SK-MEL-5 (cell line): ENCODE results near the gene UCK2. TPM values are rescaled to one million over a fixed set of nuclear protein-coding genes. Genes with fewer than 3 reads are reported as not detected.

Experiments used
- DNase-seq: peaks from one replicate; pipeline ENCODE4 v3.0.0-alpha.2; 2016; ENCODE audit warnings: low read depth, low spot score
- in situ Hi-C: cut with HindIII; loops from 2 replicates; pipeline ENCODE4 v1.10.0; 2016; ENCODE audit warnings: low sequenced_read_pairs, high pct_unique_total_duplicates, low pct_unique_long_range_greater_than_20kb
- total RNA-seq: library from RNA; depleted of rRNA; stranded (reverse); fragments of >200 nt; shearing (Covaris generic); gene quantifications from 2 replicates; pipeline ENCODE4 v1.2.3, GENCODE V29; 2014

UCK2 gene
- total RNA-seq, 1 experiment from 2014 or later: 90.3 TPM

GRCh38 chr1:165829888-165830287 is 2.5 kb downstream of the UCK2 start:
- no peak for DNase-seq
- in situ Hi-C loops: no loop called here

- in situ Hi-C loops: no loop called here
- DNase-seq: no peak
Measured at GRCh38 chr1:165831146-165831545, 3.7 kb downstream of the UCK2 start.

- in situ Hi-C loops: no loop called here
- DNase-seq: no peak
Measured at GRCh38 chr1:165832902-165833301, 5.5 kb downstream of the UCK2 start.

GRCh38 chr1:165833358-165833757 is 5.9 kb downstream of the UCK2 start:
- in situ Hi-C loops: no loop called here
- DNase-seq: no peak

GRCh38 chr1:165834229-165834628 is 6.8 kb downstream of the UCK2 start:
- in situ Hi-C loops: no loop called here
- DNase-seq: no peak

GRCh38 chr1:165834881-165835280 is 7.5 kb downstream of the UCK2 start:
- in situ Hi-C loops: no loop called here
- no peak for DNase-seq

GRCh38 chr1:165836664-165837482 is 9.5 kb downstream of the UCK2 start:
- in situ Hi-C loops: no loop called here
- peak; percentile 72 for DNase-seq

- in situ Hi-C loops: no loop called here
- no peak for DNase-seq
Measured at GRCh38 chr1:165837838-165838364, 10.5 kb downstream of the UCK2 start.

- DNase-seq: no peak
- in situ Hi-C loops: no loop called here
Measured at GRCh38 chr1:165840423-165840822, 13.0 kb downstream of the UCK2 start.

GRCh38 chr1:165841582-165842017 is 14.2 kb downstream of the UCK2 start:
- DNase-seq: no peak
- in situ Hi-C loops: no loop called here

GRCh38 chr1:165842023-165842670 is 14.7 kb downstream of the UCK2 start:
- in situ Hi-C loops: no loop called here
- no peak for DNase-seq

GRCh38 chr1:165842671-165843129 is 15.3 kb downstream of the UCK2 start:
- no peak for DNase-seq
- in situ Hi-C loops: no loop called here

GRCh38 chr1:165843304-165843703 is 15.9 kb downstream of the UCK2 start:
- in situ Hi-C loops: no loop called here
- DNase-seq: no peak

- DNase-seq: no peak
- in situ Hi-C loops: no loop called here
Measured at GRCh38 chr1:165844114-165844798, 16.8 kb downstream of the UCK2 start.

GRCh38 chr1:165844933-165845332 is 17.5 kb downstream of the UCK2 start:
- DNase-seq: no peak
- in situ Hi-C loops: no loop called here

- in situ Hi-C loops: no loop called here
- no peak for DNase-seq
Measured at GRCh38 chr1:165845569-165845968, 18.2 kb downstream of the UCK2 start.

GRCh38 chr1:165845992-165846748 is 18.8 kb downstream of the UCK2 start:
- DNase-seq: no peak
- in situ Hi-C loops: no loop called here

GRCh38 chr1:165847486-165847885 is 20.1 kb downstream of the UCK2 start:
- in situ Hi-C loops: no loop called here

More at GRCh38 chr1:165847486-165847885, 20.1 kb downstream of the UCK2 start:
- DNase-seq: no peak
